GM12878 (cell line): ENCODE data around the gene RGS5. TPM values are rescaled to one million over a fixed set of nuclear protein-coding genes. Genes with fewer than 3 reads are reported as not detected.

Experiments
- ATAC-seq: fragments of 200-7000 bp; cut with Tn5 transposase; 3 replicates; pipeline ENCODE4 v1.9.1; 2020; ENCODE audit warnings: mild to moderate bottlenecking, moderate library complexity
- BruUV-seq: library from RNA; stranded (reverse); fragments of 400-500 nt; replicated peaks from 2 replicates; lab custom pipeline; 2021; lab: Mats Ljungman, UMichigan
- CTCF ChIA-PET: fragments of 300-600 bp; sonication (Branson Sonifier 250); formaldehyde crosslinking; extraction: SDS; loops from one replicate; lab custom pipeline; 2021; ENCODE audit warnings: inconsistent platforms; lab: Yijun Ruan, JAX
- POLR2A ChIA-PET: fragments of 350-600 bp; formaldehyde crosslinking; extraction: SDS; loops from one replicate; lab custom pipeline; 2021; ENCODE audit warnings: inconsistent platforms; lab: Charles Lee
- RAD21 ChIA-PET: fragments of 300-600 bp; sonication (Branson Sonifier 250); formaldehyde crosslinking; loops from one replicate; lab custom pipeline; 2023; ENCODE audit warnings: antibody characterized with exemption; ENCODE audit not compliant: unreplicated experiment; lab: Charles Lee
- SMC1A ChIA-PET: fragments of 300-600 bp; sonication (Branson Sonifier 250); formaldehyde crosslinking; loops from one replicate; lab custom pipeline; 2023; ENCODE audit not compliant: unreplicated experiment, uncharacterized antibody; lab: Charles Lee
- DNase-seq: peaks from one replicate; pipeline ENCODE4 v3.0.0-alpha.2; 2011; ENCODE audit warnings: low read depth, low spot score
- FAIRE-seq: peaks from 3 replicates; lab custom pipeline; 2011; peaks lifted over from hg19 to GRCh38; lab: Jason Lieb, UNC
- H2AFZ ChIP-seq: 2 replicates; pipeline ENCODE4 v1.6.0; 2011; ENCODE audit warnings: low read depth, low read length, control low read depth; ENCODE audit not compliant: control insufficient read depth
- H3K27ac ChIP-seq: 2 replicates; pipeline ENCODE4 v1.5.1; 2011; ENCODE audit warnings: control low read depth; ENCODE audit not compliant: control insufficient read depth, insufficient read depth
- H3K27me3 ChIP-seq, 2 experiments: replicated peaks in 1 of 2; 2 replicates each; pipeline versions ENCODE4 v1.6.0 to v1.6.1; 2011; ENCODE audit warnings: low read length in 1 of 2; ENCODE audit not compliant: control insufficient read depth in 2 of 2, insufficient read depth in 2 of 2
- H3K36me3 ChIP-seq, 2 experiments: 2 replicates each; pipeline ENCODE4 v1.5.1; 2011; ENCODE audit warnings: low read length in 1 of 2; ENCODE audit not compliant: control insufficient read depth in 2 of 2, insufficient read depth in 2 of 2
- H3K4me1 ChIP-seq: 2 replicates; pipeline ENCODE4 v1.6.1; 2011; ENCODE audit warnings: mild to moderate bottlenecking, low read length, moderate library complexity, mixed read lengths; ENCODE audit not compliant: control insufficient read depth, insufficient read depth
- H3K4me2 ChIP-seq: 2 replicates; pipeline ENCODE4 v1.6.0; 2011; ENCODE audit warnings: control low read depth; ENCODE audit not compliant: control insufficient read depth, insufficient read depth
- H3K4me3 ChIP-seq: fragments of 200-600 bp; sonication (generic); 2 replicates; pipeline ENCODE4 v1.5.1; 2016
- H3K79me2 ChIP-seq: 2 replicates; pipeline ENCODE4 v1.6.0; 2011; ENCODE audit warnings: low read length; ENCODE audit not compliant: control insufficient read depth, insufficient read depth
- H3K9ac ChIP-seq: 2 replicates; pipeline ENCODE4 v1.8.0; 2011; ENCODE audit warnings: low read length, control low read depth, mixed read lengths; ENCODE audit not compliant: control insufficient read depth, insufficient read depth
- H3K9me3 ChIP-seq: replicated peaks from 3 replicates; pipeline ENCODE4 v1.5.1; 2011; ENCODE audit warnings: mild to moderate bottlenecking, low read length; ENCODE audit not compliant: control insufficient read depth, insufficient read depth
- H4K20me1 ChIP-seq: 2 replicates; pipeline ENCODE4 v1.6.0; 2011; ENCODE audit not compliant: control insufficient read depth, insufficient read depth
- BHLHE40 ChIP-seq, 2 experiments: fragments of 450-650 bp in 1 of 2; IDR thresholded peaks; 2 replicates each; pipeline ENCODE4 v1.6.1; 2011 to 2017; ENCODE audit warnings: low read depth in 2 of 2, borderline replicate concordance in 1 of 2, improper control_type of control experiment in 1 of 2, low read length in 1 of 2, mild to moderate bottlenecking in 1 of 2
- HDAC2 ChIP-seq: fragments of 200-600 bp; sonication (generic); IDR thresholded peaks from 2 replicates; pipeline ENCODE4 v1.6.1; 2017
- JUNB ChIP-seq: IDR thresholded peaks from 2 replicates; pipeline ENCODE4 v1.6.1; 2016; ENCODE audit warnings: antibody characterized with exemption, mild to moderate bottlenecking
- MTA2 ChIP-seq: fragments of 450-650 bp; IDR thresholded peaks from 2 replicates; pipeline ENCODE4 v1.6.1; 2016; ENCODE audit warnings: low read depth, mild to moderate bottlenecking, moderate library complexity
- POLR2AphosphoS5 ChIP-seq: IDR thresholded peaks from 2 replicates; pipeline ENCODE4 v1.6.1; 2011; ENCODE audit warnings: mild to moderate bottlenecking, low read length, inconsistent platforms
- RELA ChIP-seq: fragments of 450-650 bp; IDR thresholded peaks from 2 replicates; pipeline ENCODE4 v1.8.0; 2014; ENCODE audit warnings: borderline replicate concordance; ENCODE audit not compliant: partially characterized antibody
- in situ Hi-C: fragments of 300-500 bp; cut with MboI; formaldehyde crosslinking; loops from 9 replicates; pipeline ENCODE4 v1.14.3; 2018; ENCODE audit warnings: mixed read lengths
- intact Hi-C: fragments of 100-400 bp; cut with micrococcal nuclease; formaldehyde crosslinking; loops from one replicate; pipeline ENCODE4 v1.14.2; 2022; ENCODE audit not compliant: unreplicated experiment
- polyA plus RNA-seq, 11 experiments: library from polyadenylated mRNA; depleted of rRNA in 4 of 11; unstranded in 6 of 11; stranded (reverse) in 5 of 11; fragments of >200 nt; fragmentation: Nextera tagmentation in 4 of 11; fragmentation: Illumina TruSeq in 1 of 11; extraction: Ambion mirVana in 4 of 11; extraction: Trizol in 1 of 11; gene quantifications; 1 replicate in 1 of 11; 2 replicates in 10 of 11; pipeline versions ENCODE4 v1.2.1 to v1.2.3, GENCODE V29; 2011 to 2016; ENCODE audit warnings: inconsistent platforms in 2 of 11, missing spikeins in 2 of 11, low read depth in 1 of 11
- total RNA-seq, 4 experiments: library from RNA; depleted of rRNA in 3 of 4; stranded (reverse); fragments of >200 nt in 3 of 4; fragmentation: Illumina TruSeq in 1 of 4; extraction: Trizol in 1 of 4; gene quantifications; 2 replicates each; pipeline versions ENCODE4 v1.2.1 to v1.2.3, GENCODE V29; 2013 to 2021
- TF ChIP-seq, protein P1 (sequence below): fragments of 450-650 bp; IDR thresholded peaks from 2 replicates; pipeline ENCODE4 v1.6.1; 2017; ENCODE audit warnings: mild to moderate bottlenecking, moderate library complexity
- TF ChIP-seq, protein P2 (sequence below): IDR thresholded peaks from 2 replicates; pipeline ENCODE4 v1.6.1; 2011; ENCODE audit warnings: low read depth, low read length, improper control_type of control experiment, borderline replicate concordance
- TF ChIP-seq, protein P3 (sequence below): fragments of 450-650 bp; formaldehyde crosslinking; IDR thresholded peaks from 2 replicates; pipeline ENCODE4 v1.4.0; 2020; ENCODE audit warnings: mild to moderate bottlenecking, moderate library complexity

RGS5 gene
- total and polyA plus RNA-seq, 10 of the 15 experiments (the other 5 are each of a cell fraction or from before 2014, with no cell fraction given), result 0.63 to 7.4 (median 2.8) TPM

DNA sequence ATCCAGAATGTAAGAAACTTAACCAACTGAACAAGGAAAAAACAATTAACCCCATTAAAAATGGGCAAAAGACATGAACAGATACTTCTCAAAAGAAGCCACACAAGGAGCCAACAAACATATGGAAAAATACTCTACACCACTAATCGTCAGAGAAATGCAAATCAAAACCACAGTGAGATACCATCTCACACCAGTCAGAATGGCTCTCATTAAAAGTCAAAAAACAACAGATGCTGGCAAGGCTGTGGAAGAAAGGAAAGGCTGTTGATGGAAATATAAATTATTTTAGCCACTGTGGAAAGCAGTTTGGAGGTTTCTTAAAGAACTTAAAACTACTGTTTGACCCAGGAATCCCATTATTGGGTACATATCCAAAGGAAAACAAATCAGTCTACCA lies 82.3 kb downstream of the RGS5 start (continued):
- TF ChIP-seq RELA, result no peak
- no peak for TF ChIP-seq HDAC2
- no peak for TF ChIP-seq MTA2

DNA sequence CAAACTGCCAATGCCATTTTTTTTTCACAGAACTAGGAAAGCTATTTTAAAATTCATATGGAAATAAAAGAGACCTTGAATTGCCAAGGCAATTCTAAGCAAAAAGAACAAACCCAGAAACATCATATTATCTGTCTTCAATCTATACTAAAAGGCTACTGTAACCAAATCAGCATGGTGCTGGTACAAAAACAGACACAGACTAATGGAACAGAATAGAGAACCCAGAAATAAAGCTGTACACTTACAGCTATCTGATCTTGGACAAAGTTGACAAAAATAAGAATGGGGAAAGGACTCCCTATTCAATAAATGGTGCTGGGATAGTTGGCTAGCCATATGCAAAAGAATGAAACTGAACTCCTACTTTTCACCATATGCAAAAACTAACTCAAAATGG lies 83.0 kb downstream of the RGS5 start:
- BruUV-seq, result no TSS peak
- TF ChIP-seq, protein P1, sequence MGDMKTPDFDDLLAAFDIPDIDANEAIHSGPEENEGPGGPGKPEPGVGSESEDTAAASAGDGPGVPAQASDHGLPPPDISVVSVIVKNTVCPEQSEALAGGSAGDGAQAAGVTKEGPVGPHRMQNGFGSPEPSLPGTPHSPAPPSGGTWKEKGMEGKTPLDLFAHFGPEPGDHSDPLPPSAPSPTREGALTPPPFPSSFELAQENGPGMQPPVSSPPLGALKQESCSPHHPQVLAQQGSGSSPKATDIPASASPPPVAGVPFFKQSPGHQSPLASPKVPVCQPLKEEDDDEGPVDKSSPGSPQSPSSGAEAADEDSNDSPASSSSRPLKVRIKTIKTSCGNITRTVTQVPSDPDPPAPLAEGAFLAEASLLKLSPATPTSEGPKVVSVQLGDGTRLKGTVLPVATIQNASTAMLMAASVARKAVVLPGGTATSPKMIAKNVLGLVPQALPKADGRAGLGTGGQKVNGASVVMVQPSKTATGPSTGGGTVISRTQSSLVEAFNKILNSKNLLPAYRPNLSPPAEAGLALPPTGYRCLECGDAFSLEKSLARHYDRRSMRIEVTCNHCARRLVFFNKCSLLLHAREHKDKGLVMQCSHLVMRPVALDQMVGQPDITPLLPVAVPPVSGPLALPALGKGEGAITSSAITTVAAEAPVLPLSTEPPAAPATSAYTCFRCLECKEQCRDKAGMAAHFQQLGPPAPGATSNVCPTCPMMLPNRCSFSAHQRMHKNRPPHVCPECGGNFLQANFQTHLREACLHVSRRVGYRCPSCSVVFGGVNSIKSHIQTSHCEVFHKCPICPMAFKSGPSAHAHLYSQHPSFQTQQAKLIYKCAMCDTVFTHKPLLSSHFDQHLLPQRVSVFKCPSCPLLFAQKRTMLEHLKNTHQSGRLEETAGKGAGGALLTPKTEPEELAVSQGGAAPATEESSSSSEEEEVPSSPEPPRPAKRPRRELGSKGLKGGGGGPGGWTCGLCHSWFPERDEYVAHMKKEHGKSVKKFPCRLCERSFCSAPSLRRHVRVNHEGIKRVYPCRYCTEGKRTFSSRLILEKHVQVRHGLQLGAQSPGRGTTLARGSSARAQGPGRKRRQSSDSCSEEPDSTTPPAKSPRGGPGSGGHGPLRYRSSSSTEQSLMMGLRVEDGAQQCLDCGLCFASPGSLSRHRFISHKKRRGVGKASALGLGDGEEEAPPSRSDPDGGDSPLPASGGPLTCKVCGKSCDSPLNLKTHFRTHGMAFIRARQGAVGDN, result no peak
- TF ChIP-seq, protein P2, sequence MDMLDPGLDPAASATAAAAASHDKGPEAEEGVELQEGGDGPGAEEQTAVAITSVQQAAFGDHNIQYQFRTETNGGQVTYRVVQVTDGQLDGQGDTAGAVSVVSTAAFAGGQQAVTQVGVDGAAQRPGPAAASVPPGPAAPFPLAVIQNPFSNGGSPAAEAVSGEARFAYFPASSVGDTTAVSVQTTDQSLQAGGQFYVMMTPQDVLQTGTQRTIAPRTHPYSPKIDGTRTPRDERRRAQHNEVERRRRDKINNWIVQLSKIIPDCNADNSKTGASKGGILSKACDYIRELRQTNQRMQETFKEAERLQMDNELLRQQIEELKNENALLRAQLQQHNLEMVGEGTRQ, result no peak
- TF ChIP-seq JUNB (no peak), BHLHE40 (IDR thresholded peaks at IDR 0.05; ENCODE audit: borderline replicate concordance in 1 of 2, low read depth in 2 of 2, low read length in 1 of 2) (no peak), POLR2AphosphoS5 (no peak)
- TF ChIP-seq, protein P3, sequence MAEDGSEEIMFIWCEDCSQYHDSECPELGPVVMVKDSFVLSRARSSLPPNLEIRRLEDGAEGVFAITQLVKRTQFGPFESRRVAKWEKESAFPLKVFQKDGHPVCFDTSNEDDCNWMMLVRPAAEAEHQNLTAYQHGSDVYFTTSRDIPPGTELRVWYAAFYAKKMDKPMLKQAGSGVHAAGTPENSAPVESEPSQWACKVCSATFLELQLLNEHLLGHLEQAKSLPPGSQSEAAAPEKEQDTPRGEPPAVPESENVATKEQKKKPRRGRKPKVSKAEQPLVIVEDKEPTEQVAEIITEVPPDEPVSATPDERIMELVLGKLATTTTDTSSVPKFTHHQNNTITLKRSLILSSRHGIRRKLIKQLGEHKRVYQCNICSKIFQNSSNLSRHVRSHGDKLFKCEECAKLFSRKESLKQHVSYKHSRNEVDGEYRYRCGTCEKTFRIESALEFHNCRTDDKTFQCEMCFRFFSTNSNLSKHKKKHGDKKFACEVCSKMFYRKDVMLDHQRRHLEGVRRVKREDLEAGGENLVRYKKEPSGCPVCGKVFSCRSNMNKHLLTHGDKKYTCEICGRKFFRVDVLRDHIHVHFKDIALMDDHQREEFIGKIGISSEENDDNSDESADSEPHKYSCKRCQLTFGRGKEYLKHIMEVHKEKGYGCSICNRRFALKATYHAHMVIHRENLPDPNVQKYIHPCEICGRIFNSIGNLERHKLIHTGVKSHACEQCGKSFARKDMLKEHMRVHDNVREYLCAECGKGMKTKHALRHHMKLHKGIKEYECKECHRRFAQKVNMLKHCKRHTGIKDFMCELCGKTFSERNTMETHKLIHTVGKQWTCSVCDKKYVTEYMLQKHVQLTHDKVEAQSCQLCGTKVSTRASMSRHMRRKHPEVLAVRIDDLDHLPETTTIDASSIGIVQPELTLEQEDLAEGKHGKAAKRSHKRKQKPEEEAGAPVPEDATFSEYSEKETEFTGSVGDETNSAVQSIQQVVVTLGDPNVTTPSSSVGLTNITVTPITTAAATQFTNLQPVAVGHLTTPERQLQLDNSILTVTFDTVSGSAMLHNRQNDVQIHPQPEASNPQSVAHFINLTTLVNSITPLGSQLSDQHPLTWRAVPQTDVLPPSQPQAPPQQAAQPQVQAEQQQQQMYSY (CRISPR knock-in tag), result no peak
- H3K36me3 ChIP-seq, result no peaks in the 10 kb centered on the region
- no peaks in the 10 kb centered on the region for H3K27me3 ChIP-seq
- FAIRE-seq, result no peak
- no peak overlapping the region for H3K27ac ChIP-seq
- no peaks in the 10 kb centered on the region for H3K4me1 ChIP-seq
- no peak for ATAC-seq
- H3K4me2 ChIP-seq, result no peak overlapping the region
- H2AFZ ChIP-seq, result no peak overlapping the region
- H4K20me1 ChIP-seq, result no peaks in the 10 kb centered on the region
- CTCF ChIA-PET, result no interaction called here
- POLR2A ChIA-PET, result no interaction called here
- H3K9me3 ChIP-seq, result no peaks in the 10 kb centered on the region
- no peaks in the 10 kb centered on the region for H3K79me2 ChIP-seq
- SMC1A ChIA-PET, result interaction anchor here (1.2 kb wide), 1 partner anchor 194 kb away, joined by 3 read pairs; no protein-coding TSS in a partner anchor
- RAD21 ChIA-PET, result no interaction called here
- H3K9ac ChIP-seq, result no peak overlapping the region
- intact Hi-C loops (no loop called here), in situ Hi-C loops (no loop called here)
- no peak for DNase-seq
- H3K4me3 ChIP-seq, result no peak overlapping the region
